ENCODE data around the gene OR51T1. TPM values are rescaled to one million over a fixed set of nuclear protein-coding genes. Genes with fewer than 3 reads are reported as not detected.

The OR51T1 gene
- polyA plus RNA-seq, 1 of the 3 experiments (the other 2 are of a cell fraction), result not detected

- CTCF ChIA-PET, result no interaction called here
- no peaks in the 10 kb centered on the region for H3K79me2 ChIP-seq (ENCODE audit: insufficient read depth)
Observed at GRCh38 chr11:4916581-4916980, 34.9 kb downstream of the OR51T1 start.

More at GRCh38 chr11:4916581-4916980, 34.9 kb downstream of the OR51T1 start:
- H4K20me1 ChIP-seq (ENCODE audit: insufficient read depth), result no peaks in the 10 kb centered on the region
- H3K9ac ChIP-seq, result no peak overlapping the region
- POLR2A ChIA-PET, result no interaction called here
- H3K36me3 ChIP-seq (replicated peaks in 1 of 2; ENCODE audit: control insufficient read depth in 1 of 2, insufficient read depth in 2 of 2, low read length in 1 of 2), result no peaks in the 10 kb centered on the region
- no peaks in the 10 kb centered on the region for H3K9me2 ChIP-seq
- H3K27ac ChIP-seq (ENCODE audit: low read depth in 2 of 2, low read length in 1 of 2), result no peak overlapping the region
- no peak overlapping the region for H3K4me3 ChIP-seq (ENCODE audit: low read depth in 2 of 2, low read length in 1 of 2)
- DNase-seq, result no peak
- H3K4me2 ChIP-seq, result no peak overlapping the region
- no peaks in the 10 kb centered on the region for H3K9me3 ChIP-seq
- H3F3A ChIP-seq (replicated peaks; ENCODE audit: insufficient read depth), result no peaks in the 10 kb centered on the region
- H3K4me1 ChIP-seq (ENCODE audit: control insufficient read depth in 1 of 2, insufficient read depth in 2 of 2, low read depth in 1 of 2, low read length in 1 of 2), result no peaks in the 10 kb centered on the region
- H2AFZ ChIP-seq (ENCODE audit: low read depth), result no peak overlapping the region
- no peaks in the 10 kb centered on the region; the same call in 1 of the 2 replicates for H3K27me3 ChIP-seq (ENCODE audit: insufficient read depth)
- TF ChIP-seq YY1 (IDR thresholded peaks at IDR 0.05; ENCODE audit: low read depth), result no peak
- no peak for TF ChIP-seq GATA2 (CRISPR knock-in tag; IDR thresholded peaks at IDR 0.05)
- TF ChIP-seq EZH2phosphoT487 (IDR thresholded peaks at IDR 0.05; ENCODE audit: borderline replicate concordance, low read depth), result no peak
- no peak for TF ChIP-seq FOSL2 (IDR thresholded peaks at IDR 0.05; ENCODE audit: borderline replicate concordance, low read depth)
- no peak for TF ChIP-seq SMC3 (IDR thresholded peaks at IDR 0.05; ENCODE audit: low read depth, low read length)
- TF ChIP-seq RCOR1 (IDR thresholded peaks at IDR 0.05; ENCODE audit: low read length), result no peak
- TF ChIP-seq FOXM1 (IDR thresholded peaks at IDR 0.05; ENCODE audit: low read depth), result no peak
- no peak for TF ChIP-seq ELF1 (IDR thresholded peaks at IDR 0.05)
- no peak for TF ChIP-seq MAX (IDR thresholded peaks at IDR 0.05; ENCODE audit: low read depth)
- TF ChIP-seq IRF3 (IDR thresholded peaks at IDR 0.05; ENCODE audit: low read depth, low read length), result no peak
- no peak for TF ChIP-seq TCF12 (IDR thresholded peaks at IDR 0.05)
- no peak for TF ChIP-seq NRF1 (IDR thresholded peaks at IDR 0.05; ENCODE audit: low read depth, low read length)
- TF ChIP-seq PBX3 (IDR thresholded peaks at IDR 0.05), result no peak
- TF ChIP-seq, protein P1, sequence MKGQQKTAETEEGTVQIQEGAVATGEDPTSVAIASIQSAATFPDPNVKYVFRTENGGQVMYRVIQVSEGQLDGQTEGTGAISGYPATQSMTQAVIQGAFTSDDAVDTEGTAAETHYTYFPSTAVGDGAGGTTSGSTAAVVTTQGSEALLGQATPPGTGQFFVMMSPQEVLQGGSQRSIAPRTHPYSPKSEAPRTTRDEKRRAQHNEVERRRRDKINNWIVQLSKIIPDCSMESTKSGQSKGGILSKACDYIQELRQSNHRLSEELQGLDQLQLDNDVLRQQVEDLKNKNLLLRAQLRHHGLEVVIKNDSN (IDR thresholded peaks at IDR 0.05; ENCODE audit: borderline replicate concordance, low read depth), result no peak
- no peak for TF ChIP-seq EP300 (IDR thresholded peaks at IDR 0.05; ENCODE audit: borderline replicate concordance in 1 of 2, low read depth in 1 of 2, low read length in 1 of 2)
- TF ChIP-seq, protein P2, sequence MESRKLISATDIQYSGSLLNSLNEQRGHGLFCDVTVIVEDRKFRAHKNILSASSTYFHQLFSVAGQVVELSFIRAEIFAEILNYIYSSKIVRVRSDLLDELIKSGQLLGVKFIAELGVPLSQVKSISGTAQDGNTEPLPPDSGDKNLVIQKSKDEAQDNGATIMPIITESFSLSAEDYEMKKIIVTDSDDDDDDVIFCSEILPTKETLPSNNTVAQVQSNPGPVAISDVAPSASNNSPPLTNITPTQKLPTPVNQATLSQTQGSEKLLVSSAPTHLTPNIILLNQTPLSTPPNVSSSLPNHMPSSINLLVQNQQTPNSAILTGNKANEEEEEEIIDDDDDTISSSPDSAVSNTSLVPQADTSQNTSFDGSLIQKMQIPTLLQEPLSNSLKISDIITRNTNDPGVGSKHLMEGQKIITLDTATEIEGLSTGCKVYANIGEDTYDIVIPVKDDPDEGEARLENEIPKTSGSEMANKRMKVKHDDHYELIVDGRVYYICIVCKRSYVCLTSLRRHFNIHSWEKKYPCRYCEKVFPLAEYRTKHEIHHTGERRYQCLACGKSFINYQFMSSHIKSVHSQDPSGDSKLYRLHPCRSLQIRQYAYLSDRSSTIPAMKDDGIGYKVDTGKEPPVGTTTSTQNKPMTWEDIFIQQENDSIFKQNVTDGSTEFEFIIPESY (IDR thresholded peaks at IDR 0.05; ENCODE audit: borderline replicate concordance, low read depth), result no peak
- TF ChIP-seq, protein P3, sequence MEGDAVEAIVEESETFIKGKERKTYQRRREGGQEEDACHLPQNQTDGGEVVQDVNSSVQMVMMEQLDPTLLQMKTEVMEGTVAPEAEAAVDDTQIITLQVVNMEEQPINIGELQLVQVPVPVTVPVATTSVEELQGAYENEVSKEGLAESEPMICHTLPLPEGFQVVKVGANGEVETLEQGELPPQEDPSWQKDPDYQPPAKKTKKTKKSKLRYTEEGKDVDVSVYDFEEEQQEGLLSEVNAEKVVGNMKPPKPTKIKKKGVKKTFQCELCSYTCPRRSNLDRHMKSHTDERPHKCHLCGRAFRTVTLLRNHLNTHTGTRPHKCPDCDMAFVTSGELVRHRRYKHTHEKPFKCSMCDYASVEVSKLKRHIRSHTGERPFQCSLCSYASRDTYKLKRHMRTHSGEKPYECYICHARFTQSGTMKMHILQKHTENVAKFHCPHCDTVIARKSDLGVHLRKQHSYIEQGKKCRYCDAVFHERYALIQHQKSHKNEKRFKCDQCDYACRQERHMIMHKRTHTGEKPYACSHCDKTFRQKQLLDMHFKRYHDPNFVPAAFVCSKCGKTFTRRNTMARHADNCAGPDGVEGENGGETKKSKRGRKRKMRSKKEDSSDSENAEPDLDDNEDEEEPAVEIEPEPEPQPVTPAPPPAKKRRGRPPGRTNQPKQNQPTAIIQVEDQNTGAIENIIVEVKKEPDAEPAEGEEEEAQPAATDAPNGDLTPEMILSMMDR (IDR thresholded peaks at IDR 0.05), result no peak
- TF ChIP-seq SIN3A (IDR thresholded peaks at IDR 0.05; ENCODE audit: borderline replicate concordance, low read depth, low read length), result no peak
- TF ChIP-seq JUND (IDR thresholded peaks at IDR 0.05), result no peak
- TF ChIP-seq, protein P4, sequence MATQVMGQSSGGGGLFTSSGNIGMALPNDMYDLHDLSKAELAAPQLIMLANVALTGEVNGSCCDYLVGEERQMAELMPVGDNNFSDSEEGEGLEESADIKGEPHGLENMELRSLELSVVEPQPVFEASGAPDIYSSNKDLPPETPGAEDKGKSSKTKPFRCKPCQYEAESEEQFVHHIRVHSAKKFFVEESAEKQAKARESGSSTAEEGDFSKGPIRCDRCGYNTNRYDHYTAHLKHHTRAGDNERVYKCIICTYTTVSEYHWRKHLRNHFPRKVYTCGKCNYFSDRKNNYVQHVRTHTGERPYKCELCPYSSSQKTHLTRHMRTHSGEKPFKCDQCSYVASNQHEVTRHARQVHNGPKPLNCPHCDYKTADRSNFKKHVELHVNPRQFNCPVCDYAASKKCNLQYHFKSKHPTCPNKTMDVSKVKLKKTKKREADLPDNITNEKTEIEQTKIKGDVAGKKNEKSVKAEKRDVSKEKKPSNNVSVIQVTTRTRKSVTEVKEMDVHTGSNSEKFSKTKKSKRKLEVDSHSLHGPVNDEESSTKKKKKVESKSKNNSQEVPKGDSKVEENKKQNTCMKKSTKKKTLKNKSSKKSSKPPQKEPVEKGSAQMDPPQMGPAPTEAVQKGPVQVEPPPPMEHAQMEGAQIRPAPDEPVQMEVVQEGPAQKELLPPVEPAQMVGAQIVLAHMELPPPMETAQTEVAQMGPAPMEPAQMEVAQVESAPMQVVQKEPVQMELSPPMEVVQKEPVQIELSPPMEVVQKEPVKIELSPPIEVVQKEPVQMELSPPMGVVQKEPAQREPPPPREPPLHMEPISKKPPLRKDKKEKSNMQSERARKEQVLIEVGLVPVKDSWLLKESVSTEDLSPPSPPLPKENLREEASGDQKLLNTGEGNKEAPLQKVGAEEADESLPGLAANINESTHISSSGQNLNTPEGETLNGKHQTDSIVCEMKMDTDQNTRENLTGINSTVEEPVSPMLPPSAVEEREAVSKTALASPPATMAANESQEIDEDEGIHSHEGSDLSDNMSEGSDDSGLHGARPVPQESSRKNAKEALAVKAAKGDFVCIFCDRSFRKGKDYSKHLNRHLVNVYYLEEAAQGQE (IDR thresholded peaks at IDR 0.05; ENCODE audit: low read depth, low read length), result no peak
